GM12892 (cell line): ENCODE results near the gene JHY.

Experiments used
- POLR2A ChIP-seq: IDR thresholded peaks from 2 replicates; pipeline ENCODE4 v1.6.1; 2011; ENCODE audit warnings: low read depth, low read length, control low read depth
- TAF1 ChIP-seq: IDR thresholded peaks from 2 replicates; pipeline ENCODE4 v1.6.1; 2011; ENCODE audit warnings: low read depth, mild to moderate bottlenecking, control low read depth, low read length, borderline replicate concordance

DNA sequence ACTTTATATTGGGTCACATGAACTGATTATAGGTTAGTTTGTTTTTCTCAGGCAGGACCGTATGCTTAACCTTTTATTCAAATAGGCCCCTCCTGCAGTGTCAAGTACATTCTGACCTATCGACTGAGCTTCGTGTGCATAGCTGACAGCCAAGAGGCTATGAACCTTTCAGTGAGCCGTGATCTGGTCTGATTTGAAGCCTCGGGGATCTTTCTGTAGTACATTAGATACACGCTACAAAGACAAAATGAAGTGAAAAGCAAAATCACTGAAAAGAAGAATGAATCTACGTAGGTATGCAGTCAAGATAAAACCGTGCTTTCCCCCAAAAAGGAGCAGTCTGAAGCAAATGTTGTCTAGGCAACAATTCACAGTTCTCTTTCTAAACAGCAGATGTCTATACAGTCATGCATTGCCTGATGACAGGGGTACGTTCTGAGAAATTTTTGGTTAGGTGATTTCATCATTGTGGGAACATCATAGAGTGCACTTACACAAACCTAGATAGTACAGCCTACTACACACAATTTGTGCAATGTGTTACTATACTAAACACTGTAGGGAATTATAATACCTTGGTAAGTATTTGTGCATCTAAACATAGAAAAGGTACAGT lies 18.1 kb downstream of the JHY start:
- no peak for TF ChIP-seq TAF1
- no peak for TF ChIP-seq POLR2A
